Neuronal stem cell (in vitro differentiated cells): ENCODE data around the gene HACL1.

Source experiments
- DNase-seq: peaks from one replicate; pipeline ENCODE4 v3.0.0-alpha.2; 2013; ENCODE audit warnings: low spot score
- H2AFZ ChIP-seq: one replicate; pipeline ENCODE4 v1.6.1; 2013; ENCODE audit warnings: mild to moderate bottlenecking, low read length, inconsistent platforms
- H2AK5ac ChIP-seq: 2 replicates; pipeline ENCODE4 v1.6.1; 2013; ENCODE audit warnings: low read depth, mild to moderate bottlenecking, inconsistent platforms, low read length, moderate library complexity, mixed read lengths
- H2BK120ac ChIP-seq: 2 replicates; pipeline ENCODE4 v1.6.1; 2013; ENCODE audit warnings: low read depth, mild to moderate bottlenecking, inconsistent platforms, low read length, moderate library complexity, mixed read lengths
- H2BK12ac ChIP-seq: one replicate; pipeline ENCODE4 v1.6.1; 2013; ENCODE audit warnings: low read length, inconsistent platforms
- H2BK15ac ChIP-seq: 2 replicates; pipeline ENCODE4 v1.6.1; 2013; ENCODE audit warnings: mild to moderate bottlenecking, low read length, inconsistent platforms, mixed read lengths
- H2BK5ac ChIP-seq: one replicate; pipeline ENCODE4 v1.6.1; 2013; ENCODE audit warnings: inconsistent platforms, mild to moderate bottlenecking, low read length, moderate library complexity
- H3K14ac ChIP-seq: one replicate; pipeline ENCODE4 v1.6.1; 2013; ENCODE audit warnings: low read length, inconsistent platforms
- H3K18ac ChIP-seq: 2 replicates; pipeline ENCODE4 v1.6.1; 2013; ENCODE audit warnings: low read length, inconsistent platforms
- H3K23ac ChIP-seq: 2 replicates; pipeline ENCODE4 v1.6.1; 2013; ENCODE audit warnings: low read depth, mild to moderate bottlenecking, mixed read lengths, low read length, inconsistent platforms; ENCODE audit not compliant: poor library complexity
- H3K27ac ChIP-seq: replicated peaks from 3 replicates; pipeline ENCODE4 v1.5.1; 2013; ENCODE audit warnings: low read length, inconsistent platforms
- H3K27me3 ChIP-seq, 3 experiments: 2 replicates each; pipeline ENCODE4 v1.6.1; 2013; ENCODE audit warnings: low read length in 3 of 3, mild to moderate bottlenecking in 2 of 3, inconsistent platforms in 1 of 3, low read depth in 1 of 3, mixed read lengths in 1 of 3, moderate library complexity in 1 of 3; ENCODE audit not compliant: control insufficient read depth in 3 of 3, insufficient read depth in 3 of 3
- H3K36me3 ChIP-seq, 2 donors: replicated peaks in 1 of 2; 2 replicates each; pipeline ENCODE4 v1.6.1; 2013; ENCODE audit warnings: low read length in 2 of 2; ENCODE audit not compliant: control insufficient read depth in 2 of 2, insufficient read depth in 2 of 2
- H3K4ac ChIP-seq: 2 replicates; pipeline ENCODE4 v1.6.1; 2013; ENCODE audit warnings: inconsistent platforms, mild to moderate bottlenecking, low read length, moderate library complexity
- H3K4me1 ChIP-seq, 2 donors: 1 replicate in 1 of 2; 2 replicates in 1 of 2; pipeline ENCODE4 v1.6.1; 2013; ENCODE audit warnings: low read length in 2 of 2, low read depth in 1 of 2; ENCODE audit not compliant: control insufficient read depth in 2 of 2, insufficient read depth in 1 of 2
- H3K4me2 ChIP-seq: one replicate; pipeline ENCODE4 v1.6.1; 2013; ENCODE audit warnings: mild to moderate bottlenecking, low read length, inconsistent platforms; ENCODE audit not compliant: insufficient read depth, poor library complexity, severe bottlenecking
- H3K4me3 ChIP-seq, 2 donors: 2 replicates each; pipeline ENCODE4 v1.5.1; 2013; ENCODE audit warnings: low read length in 2 of 2, mild to moderate bottlenecking in 2 of 2, inconsistent platforms in 1 of 2, moderate library complexity in 1 of 2
- H3K79me1 ChIP-seq: one replicate; pipeline ENCODE4 v1.6.1; 2013; ENCODE audit warnings: low read depth, mild to moderate bottlenecking, inconsistent platforms, low read length, moderate library complexity
- H3K9ac ChIP-seq: one replicate; pipeline ENCODE4 v1.6.1; 2013; ENCODE audit warnings: mild to moderate bottlenecking, low read depth, low read length, inconsistent platforms; ENCODE audit not compliant: poor library complexity
- H3K9me3 ChIP-seq, 2 donors: replicated peaks in 1 of 2; 2 replicates each; pipeline versions ENCODE3 to v1.6.1; 2013; ENCODE audit warnings: low read length in 2 of 2, mild to moderate bottlenecking in 2 of 2, inconsistent platforms in 1 of 2, low read depth in 1 of 2, mixed read lengths in 1 of 2, moderate library complexity in 1 of 2; ENCODE audit not compliant: control insufficient read depth in 2 of 2, insufficient read depth in 1 of 2
- H4K8ac ChIP-seq: one replicate; pipeline ENCODE4 v1.6.1; 2013; ENCODE audit warnings: low read depth, mild to moderate bottlenecking, inconsistent platforms, low read length, moderate library complexity
- H4K91ac ChIP-seq: one replicate; pipeline ENCODE4 v1.6.1; 2013; ENCODE audit warnings: low read length, low read depth, mild to moderate bottlenecking, inconsistent platforms; ENCODE audit not compliant: poor library complexity
- WGBS, 2 donors: extraction: QIAGEN DNeasy Blood & Tissue Kit; methylation state at CpG; one replicate each; pipeline ENCODE4 v1.1.7; 2013; ENCODE audit warnings: missing lambda C conversion rate in 2 of 2, mixed read lengths in 1 of 2; ENCODE audit not compliant: insufficient read length in 2 of 2, insufficient replicate concordance in 1 of 2; ENCODE audit errors: extremely low coverage in 2 of 2; 5-methylcytosine and 5-hydroxymethylcytosine counted together

Gene HACL1

GRCh38 chr3:15631426-15632211 lies 30.2 kb upstream of the HACL1 start:
- no CpG with 5 or more reads among the region's 12 CpGs for WGBS, 2 donors
- no peak for DNase-seq
- H2AK5ac ChIP-seq, result no peak overlapping the region

GRCh38 chr3:15630646-15631350 lies 29.4 kb upstream of the HACL1 start:
- DNase-seq, result no peak
- no CpG with 5 or more reads among the region's 8 CpGs for WGBS, 2 donors

More at GRCh38 chr3:15631426-15632211, 30.2 kb upstream of the HACL1 start:
- H3K23ac ChIP-seq, result no peak overlapping the region
- H3K14ac ChIP-seq, result no peak overlapping the region
- H2BK120ac ChIP-seq, result no peak overlapping the region
- no peak overlapping the region for H4K8ac ChIP-seq
- H3K4me3 ChIP-seq, result no peak overlapping the region
- no peak overlapping the region for H2BK15ac ChIP-seq
- no peak overlapping the region for H2BK12ac ChIP-seq
- H3K36me3 ChIP-seq, result no peaks in the 10 kb centered on the region
- peaks cover 2 to 17% of the 10 kb centered on the region in 2 donors for H3K4me1 ChIP-seq
- H2AFZ ChIP-seq, result no peak overlapping the region
- H3K4me2 ChIP-seq, result no peak overlapping the region
- no peak overlapping the region for H3K9ac ChIP-seq
- no peaks in the 10 kb centered on the region for H3K27me3 ChIP-seq
- H3K18ac ChIP-seq, result no peak overlapping the region
- no peak overlapping the region for H4K91ac ChIP-seq
- H3K9me3 ChIP-seq, result no peaks in the 10 kb centered on the region
- H3K27ac ChIP-seq, result no peak overlapping the region
- H3K79me1 ChIP-seq, result no peaks in the 10 kb centered on the region
- H3K4ac ChIP-seq, result no peak overlapping the region
- H2BK5ac ChIP-seq, result no peak overlapping the region

GRCh38 chr3:15629860-15630597 lies 28.7 kb upstream of the HACL1 start:
- H3K9me3 ChIP-seq, result no peaks in the 10 kb centered on the region
- no peak overlapping the region for H3K14ac ChIP-seq
- H4K91ac ChIP-seq, result no peak overlapping the region
- no peak overlapping the region for H2BK120ac ChIP-seq
- no peaks in the 10 kb centered on the region for H3K27me3 ChIP-seq
- no peaks in the 10 kb centered on the region for H3K79me1 ChIP-seq
- DNase-seq, result peak; percentile 40
- H2BK5ac ChIP-seq, result no peak overlapping the region
- no peak overlapping the region for H4K8ac ChIP-seq
- no peak overlapping the region for H3K27ac ChIP-seq
- H3K18ac ChIP-seq, result no peak overlapping the region
- H3K36me3 ChIP-seq, result no peaks in the 10 kb centered on the region
- no peak overlapping the region for H3K4me3 ChIP-seq
- WGBS, 2 donors, result no CpG with 5 or more reads among the region's 10 CpGs
- peaks cover 2 to 9% of the 10 kb centered on the region in 2 donors for H3K4me1 ChIP-seq
- no peak overlapping the region for H3K4ac ChIP-seq
- H2AFZ ChIP-seq, result no peak overlapping the region
- no peak overlapping the region for H2BK15ac ChIP-seq
- no peak overlapping the region for H3K23ac ChIP-seq
- H3K4me2 ChIP-seq, result no peak overlapping the region
- H2BK12ac ChIP-seq, result no peak overlapping the region
- no peak overlapping the region for H3K9ac ChIP-seq
- H2AK5ac ChIP-seq, result no peak overlapping the region

More at GRCh38 chr3:15630646-15631350, 29.4 kb upstream of the HACL1 start:
- Histone ChIP-seq H2BK120ac (no peak overlapping the region), H3K27me3 (no peaks in the 10 kb centered on the region), H3K27ac (no peak overlapping the region), H2BK5ac (no peak overlapping the region), H3K23ac (no peak overlapping the region), H4K8ac (no peak overlapping the region), H2BK12ac (no peak overlapping the region), H3K9ac (no peak overlapping the region), H3K4me2 (no peak overlapping the region), H2BK15ac (no peak overlapping the region), H3K9me3 (no peaks in the 10 kb centered on the region), H2AK5ac (no peak overlapping the region), H3K4me1 (peaks cover 2 to 10% of the 10 kb centered on the region in 2 donors), H4K91ac (no peak overlapping the region), H3K4ac (no peak overlapping the region), H3K36me3 (no peaks in the 10 kb centered on the region), H3K18ac (no peak overlapping the region), H3K79me1 (no peaks in the 10 kb centered on the region), H3K14ac (no peak overlapping the region), H2AFZ (peak overlapping the region; percentile 21), H3K4me3 (no peak overlapping the region)

GRCh38 chr3:15628967-15629366 lies 27.6 kb upstream of the HACL1 start:
- H3K14ac ChIP-seq, result no peak overlapping the region

More at GRCh38 chr3:15628967-15629366, 27.6 kb upstream of the HACL1 start:
- no peak overlapping the region for H3K27ac ChIP-seq
- no peak overlapping the region for H3K4me3 ChIP-seq
- no peak overlapping the region for H2BK15ac ChIP-seq
- no peak for DNase-seq
- no peaks in the 10 kb centered on the region for H3K9me3 ChIP-seq
- H3K36me3 ChIP-seq, result no peaks in the 10 kb centered on the region
- H3K4me1 ChIP-seq, result peaks cover 2 to 9% of the 10 kb centered on the region in 2 donors
- H3K4ac ChIP-seq, result no peak overlapping the region
- no peak overlapping the region for H2BK120ac ChIP-seq
- no peak overlapping the region for H3K23ac ChIP-seq
- H3K18ac ChIP-seq, result no peak overlapping the region
- no peak overlapping the region for H4K91ac ChIP-seq
- H2AK5ac ChIP-seq, result no peak overlapping the region
- no peak overlapping the region for H3K4me2 ChIP-seq
- H3K9ac ChIP-seq, result no peak overlapping the region
- H2AFZ ChIP-seq, result no peak overlapping the region
- no peak overlapping the region for H2BK12ac ChIP-seq
- H4K8ac ChIP-seq, result no peak overlapping the region
- H3K79me1 ChIP-seq, result no peaks in the 10 kb centered on the region
- H2BK5ac ChIP-seq, result no peak overlapping the region
- H3K27me3 ChIP-seq, result no peaks in the 10 kb centered on the region
